Ovary (tissue), 3 donors: ENCODE results near the gene STK11IP.

Experiments used
- POLR2A ChIP-seq: fragments of 450-650 bp; IDR thresholded peaks from one replicate; pipeline ENCODE4 v1.6.1; 2017; ENCODE audit warnings: antibody characterized with exemption, mild to moderate bottlenecking, moderate library complexity
- TF ChIP-seq, protein P1 (sequence below), 3 donors: fragments of 450-650 bp in 2 of 3; fragments of 200-600 bp in 1 of 3; IDR thresholded peaks; one replicate each; pipeline versions ENCODE4 v1.5.1 to v1.8.0; 2016 to 2022; ENCODE audit warnings: antibody characterized with exemption in 3 of 3, mild to moderate bottlenecking in 1 of 3
- donor health status: DM: no; HTN: no; CAD: no.

- TF ChIP-seq, protein P1, sequence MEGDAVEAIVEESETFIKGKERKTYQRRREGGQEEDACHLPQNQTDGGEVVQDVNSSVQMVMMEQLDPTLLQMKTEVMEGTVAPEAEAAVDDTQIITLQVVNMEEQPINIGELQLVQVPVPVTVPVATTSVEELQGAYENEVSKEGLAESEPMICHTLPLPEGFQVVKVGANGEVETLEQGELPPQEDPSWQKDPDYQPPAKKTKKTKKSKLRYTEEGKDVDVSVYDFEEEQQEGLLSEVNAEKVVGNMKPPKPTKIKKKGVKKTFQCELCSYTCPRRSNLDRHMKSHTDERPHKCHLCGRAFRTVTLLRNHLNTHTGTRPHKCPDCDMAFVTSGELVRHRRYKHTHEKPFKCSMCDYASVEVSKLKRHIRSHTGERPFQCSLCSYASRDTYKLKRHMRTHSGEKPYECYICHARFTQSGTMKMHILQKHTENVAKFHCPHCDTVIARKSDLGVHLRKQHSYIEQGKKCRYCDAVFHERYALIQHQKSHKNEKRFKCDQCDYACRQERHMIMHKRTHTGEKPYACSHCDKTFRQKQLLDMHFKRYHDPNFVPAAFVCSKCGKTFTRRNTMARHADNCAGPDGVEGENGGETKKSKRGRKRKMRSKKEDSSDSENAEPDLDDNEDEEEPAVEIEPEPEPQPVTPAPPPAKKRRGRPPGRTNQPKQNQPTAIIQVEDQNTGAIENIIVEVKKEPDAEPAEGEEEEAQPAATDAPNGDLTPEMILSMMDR (IDR thresholded peaks at IDR 0.05), result no peak
- no peak for TF ChIP-seq POLR2A
These were observed 17.4 kb downstream of the STK11IP start for GRCh38 chr2:219615036-219615435.
